Glutamatergic neuron (in vitro differentiated cells): Measurements from ENCODE around the gene SLC49A4. TPM values are rescaled to one million over a fixed set of nuclear protein-coding genes. Genes with fewer than 3 reads are reported as not detected.
A peak's percentile ranks its signal among the peaks of the same experiment; 100 is the strongest.

Experiments
- DNase-seq: peaks from one replicate; pipeline ENCODE4 v3.0.0; 2022
- H3K27ac Mint-ChIP-seq: one replicate; pipeline ENCODE4 v1.8.0; 2020; ENCODE audit warnings: mild to moderate bottlenecking, mixed read lengths, inconsistent platforms; ENCODE audit not compliant: unreplicated experiment
- H3K27me3 Mint-ChIP-seq: one replicate; pipeline ENCODE4 v1.8.0; 2020; ENCODE audit warnings: mild to moderate bottlenecking, moderate library complexity, mixed read lengths, inconsistent platforms; ENCODE audit not compliant: unreplicated experiment
- H3K36me3 Mint-ChIP-seq: one replicate; pipeline ENCODE4 v1.8.0; 2020; ENCODE audit warnings: mild to moderate bottlenecking, mixed read lengths, inconsistent platforms; ENCODE audit not compliant: unreplicated experiment
- H3K4me1 Mint-ChIP-seq: one replicate; pipeline ENCODE4 v1.8.0; 2020; ENCODE audit warnings: mild to moderate bottlenecking, low read depth, mixed read lengths, inconsistent platforms; ENCODE audit not compliant: unreplicated experiment
- H3K4me3 Mint-ChIP-seq: one replicate; pipeline ENCODE4 v1.8.0; 2020; ENCODE audit warnings: mild to moderate bottlenecking, mixed read lengths, inconsistent platforms; ENCODE audit not compliant: unreplicated experiment
- H3K9me3 Mint-ChIP-seq: one replicate; pipeline ENCODE4 v1.8.0; 2020; ENCODE audit warnings: mild to moderate bottlenecking, moderate library complexity, mixed read lengths, inconsistent platforms; ENCODE audit not compliant: unreplicated experiment
- total RNA-seq: library from RNA; stranded (reverse); fragmentation: NEBNext Ultra II Directional; extraction: Animal tissue kit (Norgen Biotek cat#: 25700); gene quantifications from one replicate; pipeline ENCODE4 v1.2.1, GENCODE V29; 2021; ENCODE audit not compliant: unreplicated experiment
- TF ChIP-seq, protein P1 (sequence below): fragments of 200-600 bp; sonication (generic); IDR thresholded peaks from one replicate; pipeline ENCODE4 v1.5.0; 2021; ENCODE audit not compliant: partially characterized antibody, unreplicated experiment

SLC49A4 gene
- total RNA-seq, 1 donor from 2014 or later, result 8.6 TPM

DNA sequence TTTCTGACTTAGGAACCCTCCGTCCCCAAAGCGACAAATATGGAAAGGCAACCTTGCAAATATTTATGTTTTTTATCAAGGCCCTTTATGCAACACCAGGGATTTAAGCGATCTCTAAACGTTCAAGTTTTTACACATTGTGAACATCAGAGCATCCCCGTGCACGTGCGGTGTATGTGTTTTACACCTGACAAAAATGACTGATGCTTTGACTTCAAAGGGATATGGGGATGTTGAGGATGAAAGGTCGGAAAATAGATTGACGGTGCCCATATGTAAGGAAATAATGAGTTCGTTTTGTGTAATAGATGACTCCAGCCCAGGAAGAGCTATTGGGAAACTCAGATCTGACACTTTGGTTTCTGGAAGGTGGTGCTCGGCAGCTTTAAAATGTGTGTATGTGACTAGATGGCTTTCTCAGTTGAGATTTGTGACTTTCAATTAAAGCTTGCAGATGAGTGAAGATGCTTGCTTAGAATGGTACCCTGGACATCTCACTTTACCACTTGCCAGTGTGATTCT lies 866 bp downstream of the SLC49A4 start:
- H3K27me3 Mint-ChIP-seq, result peaks cover 2% of the 10 kb centered on the region
- no peak for DNase-seq
- peaks cover 7% of the 10 kb centered on the region for H3K4me1 Mint-ChIP-seq
- TF ChIP-seq, protein P1, sequence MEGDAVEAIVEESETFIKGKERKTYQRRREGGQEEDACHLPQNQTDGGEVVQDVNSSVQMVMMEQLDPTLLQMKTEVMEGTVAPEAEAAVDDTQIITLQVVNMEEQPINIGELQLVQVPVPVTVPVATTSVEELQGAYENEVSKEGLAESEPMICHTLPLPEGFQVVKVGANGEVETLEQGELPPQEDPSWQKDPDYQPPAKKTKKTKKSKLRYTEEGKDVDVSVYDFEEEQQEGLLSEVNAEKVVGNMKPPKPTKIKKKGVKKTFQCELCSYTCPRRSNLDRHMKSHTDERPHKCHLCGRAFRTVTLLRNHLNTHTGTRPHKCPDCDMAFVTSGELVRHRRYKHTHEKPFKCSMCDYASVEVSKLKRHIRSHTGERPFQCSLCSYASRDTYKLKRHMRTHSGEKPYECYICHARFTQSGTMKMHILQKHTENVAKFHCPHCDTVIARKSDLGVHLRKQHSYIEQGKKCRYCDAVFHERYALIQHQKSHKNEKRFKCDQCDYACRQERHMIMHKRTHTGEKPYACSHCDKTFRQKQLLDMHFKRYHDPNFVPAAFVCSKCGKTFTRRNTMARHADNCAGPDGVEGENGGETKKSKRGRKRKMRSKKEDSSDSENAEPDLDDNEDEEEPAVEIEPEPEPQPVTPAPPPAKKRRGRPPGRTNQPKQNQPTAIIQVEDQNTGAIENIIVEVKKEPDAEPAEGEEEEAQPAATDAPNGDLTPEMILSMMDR, result no peak
- no peak overlapping the region for H3K27ac Mint-ChIP-seq
- no peaks in the 10 kb centered on the region for H3K36me3 Mint-ChIP-seq
- peak overlapping the region; percentile 82 for H3K4me3 Mint-ChIP-seq
- peaks cover 2% of the 10 kb centered on the region for H3K9me3 Mint-ChIP-seq

DNA sequence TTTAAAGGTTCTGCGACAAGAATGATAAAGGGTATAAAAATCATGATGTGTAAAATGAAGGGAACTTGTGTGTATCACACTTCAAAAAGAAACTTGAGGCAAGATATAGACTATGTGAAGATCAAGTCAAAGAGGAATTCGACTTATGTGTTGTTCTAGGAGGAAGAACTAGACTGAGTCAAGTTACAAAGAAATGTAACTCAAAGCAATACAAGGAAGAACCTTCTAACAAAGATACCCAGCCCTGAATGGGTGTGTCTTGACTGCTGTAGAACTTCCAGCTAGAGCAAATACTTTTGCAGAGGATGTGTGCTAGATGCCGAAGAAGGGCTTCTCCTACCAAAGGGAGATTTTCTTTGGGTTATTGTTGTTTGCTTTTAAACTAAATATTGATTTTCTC lies 2.4 kb downstream of the SLC49A4 start:
- Mint-ChIP-seq H3K27ac (no peak overlapping the region), H3K36me3 (no peaks in the 10 kb centered on the region), H3K9me3 (peaks cover 2% of the 10 kb centered on the region), H3K4me3 (no peak overlapping the region), H3K27me3 (peaks cover 2% of the 10 kb centered on the region), H3K4me1 (peaks cover 7% of the 10 kb centered on the region)
- DNase-seq, result no peak
- TF ChIP-seq, protein P1, result no peak

DNA sequence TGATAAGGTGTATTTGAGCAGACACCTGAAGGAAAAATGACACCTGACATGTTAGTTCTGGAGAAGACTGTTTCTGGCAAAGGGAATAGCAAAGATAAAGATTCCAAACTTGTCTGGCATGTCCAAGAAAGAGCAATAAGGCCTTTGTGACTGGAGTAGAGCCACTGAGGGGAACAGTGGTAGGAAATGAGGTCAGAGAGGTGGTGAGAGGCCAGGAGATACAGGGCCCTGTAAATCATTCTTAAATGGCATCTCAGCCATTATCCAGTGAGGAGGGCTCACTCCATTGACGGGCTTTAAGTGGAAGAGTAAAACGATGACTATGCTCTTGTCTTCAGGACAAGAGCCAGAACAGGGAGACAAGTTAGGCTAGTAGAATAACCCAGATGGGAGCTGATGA lies 4.5 kb downstream of the SLC49A4 start:
- no peak overlapping the region for H3K4me3 Mint-ChIP-seq
- peaks cover 3% of the 10 kb centered on the region for H3K4me1 Mint-ChIP-seq
- no peak for DNase-seq
- H3K27ac Mint-ChIP-seq, result no peak overlapping the region
- H3K27me3 Mint-ChIP-seq, result no peaks in the 10 kb centered on the region
- TF ChIP-seq, protein P1, result no peak
- H3K36me3 Mint-ChIP-seq, result peaks cover 8% of the 10 kb centered on the region
- H3K9me3 Mint-ChIP-seq, result peaks cover 5% of the 10 kb centered on the region

DNA sequence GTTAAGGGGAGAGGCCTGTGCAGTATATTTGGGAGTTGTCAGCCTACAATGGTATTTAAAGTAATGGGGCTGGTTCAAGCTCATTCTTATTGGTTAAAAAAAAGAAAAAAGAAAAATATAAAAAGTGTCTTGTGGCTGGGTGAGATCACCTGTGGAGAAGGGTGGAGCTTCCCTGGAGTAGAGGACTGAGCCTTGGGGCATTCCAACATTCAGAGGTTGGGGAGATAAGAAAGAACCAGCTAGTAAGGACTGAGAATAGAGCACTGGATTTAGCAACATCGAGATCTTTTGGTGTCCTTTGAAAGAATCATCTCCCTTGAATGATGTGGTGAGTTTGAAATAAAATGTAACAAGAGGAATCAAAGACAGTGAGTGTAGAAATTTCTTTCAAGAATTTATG lies 5.2 kb downstream of the SLC49A4 start:
- Mint-ChIP-seq H3K36me3 (peaks cover 8% of the 10 kb centered on the region), H3K27ac (no peak overlapping the region), H3K9me3 (peaks cover 3% of the 10 kb centered on the region), H3K4me3 (no peak overlapping the region), H3K4me1 (peaks cover 3% of the 10 kb centered on the region), H3K27me3 (no peaks in the 10 kb centered on the region)
- TF ChIP-seq, protein P1, result no peak
- DNase-seq, result no peak

DNA sequence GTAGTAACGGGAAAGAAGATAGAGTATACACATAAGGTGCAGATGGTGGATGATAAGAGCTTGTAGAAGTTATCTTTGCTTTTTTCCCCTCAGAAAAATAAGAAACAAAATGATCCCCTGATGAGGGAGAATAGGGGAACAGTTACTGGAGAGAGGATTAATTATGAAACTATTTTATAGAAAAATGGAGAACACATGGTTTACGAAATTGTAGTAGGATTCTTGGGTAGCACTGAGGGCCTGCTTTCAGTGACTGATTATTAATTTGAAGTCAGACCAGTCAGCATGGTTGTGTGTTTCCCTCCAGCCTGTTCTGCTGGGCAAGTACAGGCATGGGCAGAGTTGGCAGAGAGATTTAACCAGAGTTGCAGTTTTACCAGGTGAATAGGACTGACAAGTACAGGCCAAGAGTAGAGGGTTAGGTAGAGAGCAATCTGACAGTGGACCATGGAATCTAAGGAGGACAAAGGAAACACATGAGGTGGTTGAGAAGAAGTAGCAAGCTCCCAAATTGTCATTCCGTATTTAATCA lies 5.9 kb downstream of the SLC49A4 start:
- Mint-ChIP-seq H3K36me3 (peaks cover 8% of the 10 kb centered on the region), H3K27ac (no peak overlapping the region), H3K4me3 (no peak overlapping the region), H3K27me3 (no peaks in the 10 kb centered on the region), H3K9me3 (peaks cover 3% of the 10 kb centered on the region), H3K4me1 (peaks cover 2% of the 10 kb centered on the region)
- TF ChIP-seq, protein P1, result no peak
- DNase-seq, result no peak
